BE2C (cell line): Measurements from ENCODE around the gene ADISSP.
A peak's percentile ranks its signal among the peaks of the same experiment; 100 is the strongest.

Experiments used
- DNase-seq: peaks from one replicate; pipeline ENCODE4 v3.0.0-alpha.2; 2020
- H3K27me3 ChIP-seq: fragments of 250-450 bp; sonication (Bioruptor Pico); 2 replicates; pipeline ENCODE4 v1.5.1; 2020; ENCODE audit warnings: mild to moderate bottlenecking
- H3K36me3 ChIP-seq: fragments of 250-450 bp; sonication (Bioruptor Pico); 2 replicates; pipeline ENCODE4 v1.5.1; 2020; ENCODE audit warnings: mild to moderate bottlenecking
- H3K4me1 ChIP-seq: fragments of 250-450 bp; sonication (Bioruptor Pico); 2 replicates; pipeline ENCODE4 v1.5.1; 2020
- H3K4me3 ChIP-seq: 2 replicates; pipeline ENCODE4 v1.5.1; 2011; ENCODE audit warnings: low read depth, low read length
- H3K9me3 ChIP-seq: fragments of 250-450 bp; sonication (Bioruptor Pico); 2 replicates; pipeline ENCODE4 v1.5.1; 2020
- TF ChIP-seq, protein P1 (sequence below): IDR thresholded peaks from 2 replicates; pipeline ENCODE4 v1.5.1; 2012; ENCODE audit warnings: mild to moderate bottlenecking, low read depth, low read length

ADISSP gene

DNA sequence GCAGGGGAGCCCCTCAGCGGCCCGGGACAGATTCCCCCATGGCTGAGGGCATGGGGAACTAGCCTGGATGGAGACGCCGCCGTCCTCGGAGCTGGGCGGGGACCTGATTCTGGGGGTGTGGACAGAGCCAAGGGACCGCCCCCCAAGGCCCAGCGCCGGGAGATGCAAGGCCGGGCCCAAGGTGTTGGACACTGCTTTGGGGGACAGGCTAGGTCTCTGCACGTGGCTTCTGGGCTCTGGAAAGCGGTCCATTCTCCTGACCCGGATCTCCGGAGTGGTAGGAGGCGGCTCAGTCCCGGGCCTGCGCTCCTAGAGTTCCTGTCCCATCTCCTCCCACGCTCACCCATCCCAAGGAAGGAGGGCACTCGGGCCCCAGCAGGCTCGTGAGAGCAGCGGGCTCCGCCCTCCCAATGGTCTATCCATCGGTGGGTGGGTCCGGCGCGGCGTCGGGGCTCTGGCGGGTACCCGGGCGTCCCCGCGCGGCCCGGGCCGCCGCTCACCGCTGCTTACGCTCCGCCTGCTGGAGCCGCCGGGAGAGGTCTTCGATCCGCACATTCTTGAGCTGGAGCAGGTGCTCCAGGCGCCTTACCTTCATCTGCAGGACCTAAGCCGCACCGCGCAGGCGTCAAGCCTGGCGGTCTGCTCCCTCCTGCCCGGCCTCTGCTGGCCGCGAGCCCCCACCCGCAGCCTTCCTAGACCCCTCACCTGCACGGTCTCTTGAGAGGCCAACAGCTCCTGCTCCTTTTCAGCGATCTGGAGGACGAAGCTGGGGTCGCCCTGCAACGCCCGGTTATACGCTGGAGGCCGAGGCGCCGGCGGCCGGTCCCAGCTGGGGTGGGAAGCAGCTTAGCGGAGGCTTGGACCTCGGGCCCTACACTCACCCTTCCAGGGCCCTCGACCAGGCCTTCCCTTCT, 10.4 kb upstream of the ADISSP start:
- Histone ChIP-seq H3K4me1 (no peaks in the 10 kb centered on the region), H3K36me3 (no peaks in the 10 kb centered on the region), H3K27me3 (peaks cover 7% of the 10 kb centered on the region), H3K9me3 (no peaks in the 10 kb centered on the region), H3K4me3 (peak overlapping the region; percentile 60)
- DNase-seq: peak; percentile 67
- TF ChIP-seq, protein P1, sequence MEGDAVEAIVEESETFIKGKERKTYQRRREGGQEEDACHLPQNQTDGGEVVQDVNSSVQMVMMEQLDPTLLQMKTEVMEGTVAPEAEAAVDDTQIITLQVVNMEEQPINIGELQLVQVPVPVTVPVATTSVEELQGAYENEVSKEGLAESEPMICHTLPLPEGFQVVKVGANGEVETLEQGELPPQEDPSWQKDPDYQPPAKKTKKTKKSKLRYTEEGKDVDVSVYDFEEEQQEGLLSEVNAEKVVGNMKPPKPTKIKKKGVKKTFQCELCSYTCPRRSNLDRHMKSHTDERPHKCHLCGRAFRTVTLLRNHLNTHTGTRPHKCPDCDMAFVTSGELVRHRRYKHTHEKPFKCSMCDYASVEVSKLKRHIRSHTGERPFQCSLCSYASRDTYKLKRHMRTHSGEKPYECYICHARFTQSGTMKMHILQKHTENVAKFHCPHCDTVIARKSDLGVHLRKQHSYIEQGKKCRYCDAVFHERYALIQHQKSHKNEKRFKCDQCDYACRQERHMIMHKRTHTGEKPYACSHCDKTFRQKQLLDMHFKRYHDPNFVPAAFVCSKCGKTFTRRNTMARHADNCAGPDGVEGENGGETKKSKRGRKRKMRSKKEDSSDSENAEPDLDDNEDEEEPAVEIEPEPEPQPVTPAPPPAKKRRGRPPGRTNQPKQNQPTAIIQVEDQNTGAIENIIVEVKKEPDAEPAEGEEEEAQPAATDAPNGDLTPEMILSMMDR: no peak

DNA sequence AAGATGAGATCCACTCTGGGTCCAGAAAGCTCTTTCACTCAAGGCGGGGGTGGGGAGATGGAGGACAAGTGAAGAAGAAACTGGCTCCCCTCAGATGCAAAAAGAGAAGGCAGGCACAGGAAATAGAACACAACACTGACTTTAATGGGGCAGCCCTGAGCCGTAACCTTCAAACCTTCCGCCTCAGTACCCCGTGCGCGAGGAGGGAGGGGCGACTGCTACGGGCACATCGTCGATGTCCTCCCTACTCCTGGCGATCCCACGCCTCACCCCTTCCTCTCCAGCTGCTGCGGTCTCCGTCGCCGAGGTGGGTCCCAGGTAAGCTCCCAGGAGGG, 9.8 kb upstream of the ADISSP start:
- TF ChIP-seq, protein P1: no peak
- Histone ChIP-seq H3K27me3 (peaks cover 7% of the 10 kb centered on the region), H3K9me3 (no peaks in the 10 kb centered on the region), H3K4me1 (no peaks in the 10 kb centered on the region), H3K4me3 (peak overlapping the region; percentile 60), H3K36me3 (no peaks in the 10 kb centered on the region)
- DNase-seq: no peak

DNA sequence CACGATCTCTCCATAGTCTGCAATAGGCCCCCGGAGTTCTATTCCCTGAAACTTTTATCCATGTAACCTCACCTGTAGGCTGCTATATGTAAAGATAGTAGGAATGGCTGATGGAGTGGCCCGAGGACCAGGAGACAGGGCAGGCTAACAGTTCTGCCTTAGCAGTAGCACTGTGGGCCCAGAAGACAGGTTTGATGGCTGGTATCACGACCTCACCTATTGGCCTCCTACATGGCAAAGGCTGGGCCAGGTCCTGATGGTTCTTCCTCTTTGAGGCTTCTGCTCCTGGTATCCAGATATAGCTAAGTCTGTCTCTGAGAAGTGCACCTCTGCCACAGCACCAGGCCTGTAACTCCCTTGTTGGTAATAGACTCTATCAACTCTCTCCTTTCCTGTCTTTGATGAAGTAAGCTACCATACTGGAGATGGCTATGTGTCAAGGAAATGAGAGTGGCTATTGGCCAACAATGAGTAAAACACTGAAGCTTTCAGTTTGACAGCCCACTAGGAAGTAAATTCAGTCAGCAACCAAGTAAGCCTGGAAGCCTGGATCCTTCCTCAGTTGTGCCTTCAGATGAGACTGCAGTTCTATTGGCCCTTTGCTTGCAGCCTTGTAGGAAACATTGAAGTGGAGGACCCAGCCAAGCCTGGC, 8.0 kb upstream of the ADISSP start:
- H3K4me1 ChIP-seq: no peaks in the 10 kb centered on the region
- H3K27me3 ChIP-seq: peaks cover 7% of the 10 kb centered on the region
- no peak for DNase-seq
- H3K4me3 ChIP-seq: no peak overlapping the region
- TF ChIP-seq, protein P1: no peak
- no peaks in the 10 kb centered on the region for H3K9me3 ChIP-seq
- no peaks in the 10 kb centered on the region for H3K36me3 ChIP-seq

DNA sequence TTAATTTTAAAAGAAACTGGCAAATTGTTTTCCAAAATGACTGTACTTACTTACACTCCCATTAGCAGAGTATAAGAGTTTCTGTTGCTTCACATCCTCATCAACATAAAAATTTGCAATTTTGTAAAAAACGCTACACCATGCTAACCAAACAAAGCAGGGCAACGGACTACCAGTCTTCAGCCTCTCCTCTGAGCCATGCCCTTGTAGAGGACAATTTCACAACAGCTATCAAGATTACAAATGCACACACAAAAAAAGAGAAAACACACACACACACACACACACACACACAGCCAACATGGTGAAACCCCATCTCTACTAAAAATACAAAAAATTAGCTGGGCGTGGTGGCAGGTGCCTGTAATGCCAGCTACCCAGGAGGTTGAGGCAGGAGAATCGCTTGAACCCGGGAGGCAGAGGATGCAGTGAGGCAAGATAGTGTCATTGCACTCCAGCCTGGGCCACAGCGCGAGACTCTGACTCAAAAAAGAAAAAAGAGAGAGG, 4.1 kb upstream of the ADISSP start:
- Histone ChIP-seq H3K4me1 (peaks cover 4% of the 10 kb centered on the region), H3K4me3 (no peak overlapping the region), H3K27me3 (no peaks in the 10 kb centered on the region), H3K36me3 (no peaks in the 10 kb centered on the region), H3K9me3 (no peaks in the 10 kb centered on the region)
- TF ChIP-seq, protein P1: no peak
- DNase-seq: no peak

DNA sequence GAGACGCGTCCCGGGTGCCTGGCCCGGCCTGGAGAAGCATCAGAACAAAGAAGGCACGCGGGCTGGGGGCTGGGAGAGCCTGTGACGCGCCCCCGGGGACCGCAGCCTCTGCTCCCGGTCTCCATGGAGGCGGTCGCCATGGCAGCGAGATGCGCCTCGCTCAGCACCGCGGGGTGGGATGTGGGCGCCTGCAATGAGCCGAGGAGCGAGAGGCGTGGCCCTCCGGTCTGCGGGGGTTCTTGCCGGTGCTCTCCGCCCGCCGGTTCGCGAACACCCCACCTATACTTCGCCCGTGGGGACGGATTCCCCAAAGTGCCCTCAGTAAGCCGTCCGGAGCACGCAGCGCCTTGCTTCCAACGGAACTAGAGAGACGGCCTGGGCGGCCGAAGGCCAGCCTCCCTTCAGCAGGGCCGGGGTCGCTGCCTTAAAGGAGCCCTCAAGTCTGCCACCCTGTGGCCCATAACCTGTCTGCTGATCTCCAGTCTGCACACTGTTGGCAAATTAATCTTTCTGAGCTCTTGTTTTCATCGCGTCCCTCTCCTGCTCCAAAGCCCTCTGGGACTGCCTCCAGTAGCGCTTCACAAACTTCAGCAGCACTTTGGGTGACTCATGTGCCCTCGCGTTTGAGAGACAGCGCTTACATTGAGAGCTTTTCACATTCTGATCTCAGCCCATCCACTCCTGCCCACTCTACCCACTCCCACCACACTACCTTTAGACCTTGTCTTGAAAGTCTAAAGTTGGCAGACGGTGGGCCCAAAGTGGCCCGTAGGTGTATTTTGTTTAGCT, 983 bp upstream of the ADISSP start:
- DNase-seq: peak; percentile 92
- Histone ChIP-seq H3K36me3 (no peaks in the 10 kb centered on the region), H3K4me3 (peak overlapping the region; percentile 91), H3K27me3 (no peaks in the 10 kb centered on the region), H3K4me1 (peaks cover 6% of the 10 kb centered on the region), H3K9me3 (no peaks in the 10 kb centered on the region)
- TF ChIP-seq, protein P1: peak; percentile 79
